ENCODE measurements around the gene SCYGR1.
"Not testable (repeated sequence)": the region's sequence is repeated elsewhere in the genome, so short reads cannot be mapped to it uniquely, and the experiment has no call there.

The SCYGR1 gene

GRCh38 chr2:227387583-227387982 is at the start of gene SCYGR1:
TSS of gene SCYGR1 (minus strand) at chr2:227387949. CDS start at chr2:227387949, 0 bp downstream.
- not testable (repeated sequence) for H3K9me3 ChIP-seq (ENCODE audit: control insufficient read depth, insufficient read depth, low read length); H3K4me2 ChIP-seq (ENCODE audit: low read length); H3K36me3 ChIP-seq (ENCODE audit: control insufficient read depth, low read length); H3K27ac ChIP-seq (ENCODE audit: low read depth, low read length); H3F3A ChIP-seq (ENCODE audit: control insufficient read depth, insufficient read depth); H3K4me1 ChIP-seq (ENCODE audit: control insufficient read depth, low read length); H3K4me3 ChIP-seq (ENCODE audit: low read length); H3K9me2 ChIP-seq (replicated peaks; ENCODE audit: control insufficient read depth, low read length); H3K27me3 ChIP-seq (ENCODE audit: control insufficient read depth, low read length); H3K79me2 ChIP-seq (ENCODE audit: control insufficient read depth, low read length); H4K20me1 ChIP-seq (ENCODE audit: control insufficient read depth, insufficient read depth, low read depth, low read length)

- Histone ChIP-seq H3K79me2 (ENCODE audit: control insufficient read depth, low read length) (no peaks in the 10 kb centered on the region), H3K4me3 (ENCODE audit: low read length) (no peak overlapping the region), H3K4me1 (ENCODE audit: control insufficient read depth, low read length) (no peaks in the 10 kb centered on the region), H3K9me3 (ENCODE audit: control insufficient read depth, insufficient read depth, low read length) (peaks cover 7% of the 10 kb centered on the region; the same call in 1 of the 2 replicates), H3K4me2 (ENCODE audit: low read length) (no peak overlapping the region), H3K27ac (ENCODE audit: low read depth, low read length) (no peak overlapping the region), H4K20me1 (ENCODE audit: control insufficient read depth, insufficient read depth, low read depth, low read length) (no peaks in the 10 kb centered on the region), H3F3A (ENCODE audit: control insufficient read depth, insufficient read depth) (no peaks in the 10 kb centered on the region), H3K36me3 (ENCODE audit: control insufficient read depth, low read length) (no peaks in the 10 kb centered on the region), H3K9me2 (replicated peaks; ENCODE audit: control insufficient read depth, low read length) (no peaks in the 10 kb centered on the region), H3K27me3 (ENCODE audit: control insufficient read depth, low read length) (no peaks in the 10 kb centered on the region)
- TF ChIP-seq CTCF (IDR thresholded peaks at IDR 0.05; ENCODE audit: low read depth, low read length, poor library complexity, severe bottlenecking): no peak
- no peak for TF ChIP-seq EZH2phosphoT487 (IDR thresholded peaks at IDR 0.05; ENCODE audit: borderline replicate concordance, low read length)
Measured at GRCh38 chr2:227436436-227437174, 48.9 kb upstream of the SCYGR1 start.

GRCh38 chr2:227433171-227433570 is 45.4 kb upstream of the SCYGR1 start:
- Histone ChIP-seq H3K27me3 (ENCODE audit: control insufficient read depth, low read length) (0 out of 2 replicates have a peak, but pooled peaks cover 3% of the 10 kb centered on the region), H3K79me2 (ENCODE audit: control insufficient read depth, low read length) (no peaks in the 10 kb centered on the region), H3K9me2 (replicated peaks; ENCODE audit: control insufficient read depth, low read length) (no peaks in the 10 kb centered on the region), H4K20me1 (ENCODE audit: control insufficient read depth, insufficient read depth, low read depth, low read length) (no peaks in the 10 kb centered on the region), H3K9me3 (ENCODE audit: control insufficient read depth, insufficient read depth, low read length) (peaks cover 7% of the 10 kb centered on the region; the same call in 1 of the 2 replicates), H3K27ac (ENCODE audit: low read depth, low read length) (no peak overlapping the region), H3K4me1 (ENCODE audit: control insufficient read depth, low read length) (no peaks in the 10 kb centered on the region), H3K36me3 (ENCODE audit: control insufficient read depth, low read length) (no peaks in the 10 kb centered on the region), H3F3A (ENCODE audit: control insufficient read depth, insufficient read depth) (no peaks in the 10 kb centered on the region), H3K4me3 (ENCODE audit: low read length) (no peak overlapping the region), H3K4me2 (ENCODE audit: low read length) (no peak overlapping the region)
- TF ChIP-seq EZH2phosphoT487 (IDR thresholded peaks at IDR 0.05; ENCODE audit: borderline replicate concordance, low read length): no peak
- TF ChIP-seq CTCF (IDR thresholded peaks at IDR 0.05; ENCODE audit: low read depth, low read length, poor library complexity, severe bottlenecking): no peak

- no peaks in the 10 kb centered on the region for H3K9me2 ChIP-seq (replicated peaks; ENCODE audit: control insufficient read depth, low read length)
- 0 out of 2 replicates have a peak, but pooled peaks cover 3% of the 10 kb centered on the region for H3K27me3 ChIP-seq (ENCODE audit: control insufficient read depth, low read length)
- no peaks in the 10 kb centered on the region for H3F3A ChIP-seq (ENCODE audit: control insufficient read depth, insufficient read depth)
- TF ChIP-seq CTCF (IDR thresholded peaks at IDR 0.05; ENCODE audit: low read depth, low read length, poor library complexity, severe bottlenecking) (no peak), EZH2phosphoT487 (IDR thresholded peaks at IDR 0.05; ENCODE audit: borderline replicate concordance, low read length) (no peak)
- H3K27ac ChIP-seq (ENCODE audit: low read depth, low read length): no peak overlapping the region
- no peaks in the 10 kb centered on the region for H3K4me1 ChIP-seq (ENCODE audit: control insufficient read depth, low read length)
- H3K9me3 ChIP-seq (ENCODE audit: control insufficient read depth, insufficient read depth, low read length): peaks cover 7% of the 10 kb centered on the region; the same call in 1 of the 2 replicates
- no peaks in the 10 kb centered on the region for H4K20me1 ChIP-seq (ENCODE audit: control insufficient read depth, insufficient read depth, low read depth, low read length)
- H3K36me3 ChIP-seq (ENCODE audit: control insufficient read depth, low read length): no peaks in the 10 kb centered on the region
- no peak overlapping the region for H3K4me3 ChIP-seq (ENCODE audit: low read length)
- H3K79me2 ChIP-seq (ENCODE audit: control insufficient read depth, low read length): no peaks in the 10 kb centered on the region
- H3K4me2 ChIP-seq (ENCODE audit: low read length): no peak overlapping the region
Measured at GRCh38 chr2:227430639-227431038, 42.9 kb upstream of the SCYGR1 start.

Data from DOHH2 (cell line).